Suppressor macrophage (primary cell): ENCODE results near the gene ANO6.
"Not testable (repeated sequence)": the region's sequence is repeated elsewhere in the genome, so short reads cannot be mapped to it uniquely, and the experiment has no call there.

Source experiments
- DNase-seq, 4 experiments: peaks; one replicate each; pipeline ENCODE4 v3.0.0-alpha.2; 2020 to 2022

The ANO6 gene

DNA sequence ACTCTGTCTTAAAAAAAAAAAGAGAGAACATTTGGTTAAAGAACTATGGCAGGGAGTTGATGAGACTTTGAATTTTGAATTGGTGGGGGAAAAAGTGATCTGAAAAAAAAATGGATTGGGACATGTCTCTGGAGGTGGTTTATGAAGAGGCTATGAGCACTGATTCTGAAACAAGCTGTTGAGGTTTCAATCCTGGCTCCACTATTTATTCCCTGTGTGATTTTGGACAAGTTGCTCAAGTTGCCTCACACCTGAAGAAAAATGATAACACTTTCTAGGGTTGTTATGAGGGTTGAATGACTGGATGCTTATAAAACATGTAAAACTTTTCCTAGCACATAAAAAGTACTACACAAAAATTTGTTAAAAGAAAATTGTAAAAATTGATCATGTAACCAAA is 1.8 kb upstream of the ANO6 start:
- DNase-seq, result no peak

DNA sequence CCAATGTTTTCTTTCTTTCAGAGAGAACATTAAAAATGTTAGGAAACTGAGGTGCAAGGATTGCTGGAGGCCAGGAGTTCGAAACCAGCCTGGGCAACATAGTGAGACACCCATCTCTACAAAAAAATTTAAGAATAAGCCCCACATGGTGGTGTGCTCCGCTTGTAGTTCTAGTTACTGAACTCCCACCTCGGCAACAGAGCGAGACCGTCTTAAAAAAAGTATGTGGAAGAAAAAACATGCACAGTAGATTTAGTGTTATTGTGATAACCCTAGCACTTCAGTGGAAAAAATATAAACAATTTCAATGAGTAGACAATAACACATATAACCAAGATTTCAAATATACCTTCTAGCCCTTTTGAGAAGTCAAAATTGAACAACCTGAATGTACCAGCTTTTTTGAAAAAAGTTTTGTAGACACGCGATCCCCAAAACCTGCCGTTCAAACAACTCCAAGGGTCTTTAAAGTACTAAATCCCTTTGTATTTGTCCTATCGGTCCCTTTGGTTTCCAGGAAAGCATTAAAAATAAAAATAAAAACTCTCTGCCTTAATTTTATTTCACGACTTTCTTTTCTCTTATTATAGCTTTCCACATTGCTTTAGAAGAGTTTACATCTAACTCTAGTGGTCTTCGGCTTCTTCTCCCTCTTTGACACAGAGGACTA is 1.0 kb upstream of the ANO6 start:
- DNase-seq, result peak in 2 of 4 experiments; percentile 9 to 39

DNA sequence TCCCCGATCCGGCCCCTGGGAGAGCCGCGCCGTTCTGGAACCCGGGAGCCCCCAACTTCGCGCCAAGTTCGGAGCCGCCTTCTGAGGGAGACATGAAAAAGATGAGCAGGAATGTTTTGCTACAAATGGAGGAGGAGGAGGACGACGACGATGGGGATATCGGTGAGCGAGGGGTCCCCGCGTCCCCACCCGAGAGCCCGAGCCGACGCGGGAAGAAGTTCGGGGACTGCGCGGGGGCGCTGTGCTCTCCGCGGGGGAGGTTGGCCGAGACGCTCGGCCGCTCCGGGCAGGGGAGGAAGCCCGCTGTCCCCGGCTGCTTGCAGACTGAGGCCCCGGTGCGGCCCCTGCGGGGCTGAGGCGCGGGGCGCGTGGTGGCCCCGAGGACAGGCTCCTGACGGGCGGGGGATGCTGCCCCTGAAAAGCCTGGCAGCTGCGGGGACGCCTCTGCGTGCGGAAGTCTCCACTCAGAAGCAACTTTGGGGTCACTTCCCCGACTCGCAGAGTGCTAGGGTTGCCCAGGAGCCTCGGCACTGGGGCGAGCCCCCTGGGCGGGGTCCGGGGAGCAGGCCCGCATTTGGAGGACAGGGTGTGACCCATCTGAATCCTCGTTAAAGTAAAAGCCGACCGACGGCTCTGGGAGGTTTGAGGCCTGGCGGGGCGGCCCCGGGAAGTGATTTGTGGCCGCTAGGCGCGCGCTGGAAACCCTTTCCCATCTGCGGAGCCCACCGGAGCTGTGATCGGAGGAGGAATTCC is 511 bp downstream of the ANO6 start:
- peak; percentile 44 to 79 (median 69) for DNase-seq

DNA sequence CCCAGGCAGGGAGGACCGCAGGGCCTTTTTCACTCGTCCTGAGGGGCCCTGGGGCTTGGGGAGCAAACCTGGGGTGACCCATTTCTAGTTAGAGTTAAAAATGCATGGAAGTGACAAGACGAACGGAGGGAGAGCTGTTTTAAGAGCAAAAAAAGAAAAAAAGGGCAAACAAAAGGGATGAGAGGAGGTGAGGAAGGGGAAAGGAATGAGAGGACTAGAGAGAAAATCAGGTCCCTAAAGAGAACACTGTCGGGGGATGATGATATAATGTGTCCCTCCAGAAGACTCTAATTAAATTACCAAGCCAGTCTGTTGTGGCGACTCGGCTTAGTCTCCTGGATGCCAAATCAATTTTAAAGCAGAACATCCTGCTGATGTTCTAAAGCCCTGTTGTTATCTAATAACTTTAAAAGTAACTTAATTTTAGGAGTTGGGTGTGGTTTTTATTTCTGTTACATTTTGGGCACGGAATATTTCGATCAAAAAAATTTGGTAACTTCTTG is 1.1 kb downstream of the ANO6 start:
- DNase-seq, result no peak

DNA sequence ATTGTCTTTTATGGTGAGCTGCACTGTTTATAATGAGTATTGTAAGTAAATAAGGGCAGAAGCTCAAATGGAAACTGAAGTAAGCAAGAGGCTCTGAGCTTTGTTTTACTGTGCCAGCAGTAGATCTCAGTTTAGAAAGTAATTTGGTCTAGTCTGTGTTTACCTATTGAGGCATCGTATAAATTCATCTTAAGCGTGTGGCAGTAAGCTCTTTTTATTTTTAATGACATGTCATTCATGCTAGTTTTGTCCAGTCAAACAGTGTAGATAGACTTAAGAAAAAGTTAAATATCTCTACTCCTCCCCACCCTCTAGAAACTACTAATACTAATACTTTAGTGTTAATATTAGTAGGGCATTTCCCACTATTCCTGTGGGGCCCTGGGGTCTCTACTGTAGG is 2.0 kb downstream of the ANO6 start:
- DNase-seq, result no peak

DNA sequence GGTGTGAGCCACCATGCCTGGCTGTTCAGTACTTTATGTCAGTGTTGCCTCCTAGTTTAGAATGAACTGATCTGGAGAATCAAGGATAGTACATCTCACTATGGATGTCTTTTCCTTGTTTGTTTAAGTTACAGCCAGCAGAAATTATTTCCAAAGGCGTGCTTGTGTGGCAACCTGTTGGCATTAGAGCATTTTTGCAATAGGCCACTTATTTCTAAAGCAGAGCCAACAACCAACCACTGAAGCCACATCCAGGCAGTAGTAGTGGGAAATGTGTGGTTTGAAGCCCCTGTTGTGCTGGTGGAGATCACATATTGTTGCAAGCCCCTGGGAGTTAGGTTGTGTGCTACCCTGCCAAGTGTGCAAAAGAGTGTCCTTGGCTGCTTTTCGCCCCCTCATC is 3.7 kb downstream of the ANO6 start:
- no peak for DNase-seq

DNA sequence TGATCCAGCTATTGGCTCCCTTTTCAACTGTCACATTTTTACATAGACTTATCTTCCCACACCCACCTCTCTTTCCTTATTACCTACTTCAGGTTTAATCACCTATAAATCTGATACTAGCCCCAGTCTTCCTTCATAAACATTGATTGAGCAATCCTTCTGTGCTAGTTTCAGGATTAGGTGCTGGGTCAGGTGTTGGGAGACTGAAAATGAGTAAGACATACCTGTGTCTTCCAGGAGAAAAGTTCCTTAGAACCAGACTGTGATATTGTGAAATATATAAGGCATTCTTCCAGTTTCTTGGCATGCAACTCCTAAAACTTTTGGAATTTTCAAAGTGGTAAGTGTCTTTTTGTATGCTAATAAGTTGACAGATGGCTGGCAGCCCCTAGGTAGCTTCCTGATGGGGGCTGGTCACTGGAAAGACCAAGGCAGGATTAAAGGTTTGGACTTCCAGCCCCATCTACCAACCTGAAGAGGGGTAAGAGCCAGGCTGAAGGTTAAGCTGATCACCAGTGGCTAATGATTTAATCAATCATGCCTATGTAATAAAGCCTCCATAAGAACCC is 4.6 kb downstream of the ANO6 start:
- DNase-seq, result no peak

DNA sequence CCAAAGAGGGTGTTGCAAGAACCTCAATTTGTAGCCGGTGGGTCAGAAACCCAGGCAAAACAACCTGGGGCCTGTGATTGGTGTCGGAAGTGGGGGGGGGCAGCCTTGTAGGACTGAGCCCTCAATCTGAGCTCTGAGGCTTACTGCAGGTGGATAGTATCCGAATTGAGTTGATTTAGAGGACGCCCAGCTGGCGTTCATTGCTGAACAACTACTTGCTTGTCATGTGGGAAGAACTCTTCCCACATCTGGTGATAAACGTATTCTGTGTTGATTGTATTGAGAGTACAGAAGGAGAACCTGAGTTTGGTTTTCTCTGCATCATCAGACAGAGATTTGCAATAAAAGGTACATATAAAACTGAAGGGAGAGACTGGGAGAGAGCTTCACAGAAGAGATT is 5.1 kb downstream of the ANO6 start:
- DNase-seq, result no peak

DNA sequence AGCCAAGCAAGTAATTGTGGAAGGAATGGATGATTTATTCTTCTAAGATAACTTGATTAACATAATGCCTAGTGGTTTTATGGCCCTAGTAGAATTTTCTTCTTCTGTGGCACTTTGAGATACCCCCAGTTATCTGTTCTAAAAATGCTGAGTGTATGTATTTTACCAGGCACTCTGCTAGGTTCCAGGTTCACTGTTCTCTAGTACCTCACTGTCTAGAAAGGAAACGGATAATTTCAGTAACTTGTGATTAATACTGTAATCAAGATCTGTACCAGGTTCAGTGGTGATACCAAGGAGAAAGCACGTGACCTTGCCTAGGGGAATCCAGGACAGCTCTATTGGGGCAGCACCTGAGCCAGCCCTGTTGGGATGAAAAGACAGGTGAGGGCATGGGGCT is 8.0 kb downstream of the ANO6 start:
- DNase-seq, result no peak

DNA sequence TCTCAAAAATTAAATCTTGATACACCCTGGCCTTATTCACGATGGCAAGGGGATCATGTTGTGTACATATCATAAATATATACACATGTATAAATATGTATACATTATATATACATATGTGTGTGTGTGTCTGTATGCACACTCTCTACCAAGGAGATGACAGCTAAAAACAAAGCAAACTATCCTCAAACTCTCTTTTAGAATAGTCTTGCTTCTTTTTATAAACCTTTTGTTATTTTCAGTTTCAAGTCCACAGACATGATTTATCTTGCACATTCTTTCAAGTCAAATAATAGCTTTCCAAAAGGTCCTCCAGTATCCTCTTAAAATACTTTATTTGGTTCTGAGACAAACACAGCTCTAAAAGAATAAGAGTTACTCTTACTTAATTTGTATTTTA is 8.4 kb downstream of the ANO6 start:
- DNase-seq, result no peak

DNA sequence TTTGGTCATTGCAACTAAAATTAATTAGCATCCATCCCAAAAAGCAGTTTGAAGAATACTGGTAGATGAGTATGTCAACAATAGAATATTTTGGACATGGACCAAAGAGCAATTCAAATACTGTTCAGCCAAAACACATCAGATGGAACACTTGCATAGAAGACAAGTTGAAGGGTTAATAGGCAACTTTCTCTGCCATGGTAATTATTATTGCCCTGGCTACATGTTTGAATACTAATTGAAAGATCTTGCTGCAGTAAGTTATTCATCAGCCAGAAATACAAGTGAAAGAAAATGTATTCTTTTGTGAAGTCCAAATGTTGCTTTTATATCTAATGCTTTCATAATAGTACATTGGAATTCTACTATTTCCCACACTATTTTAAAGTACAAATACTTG is 10.1 kb downstream of the ANO6 start:
- DNase-seq, result no peak

DNA sequence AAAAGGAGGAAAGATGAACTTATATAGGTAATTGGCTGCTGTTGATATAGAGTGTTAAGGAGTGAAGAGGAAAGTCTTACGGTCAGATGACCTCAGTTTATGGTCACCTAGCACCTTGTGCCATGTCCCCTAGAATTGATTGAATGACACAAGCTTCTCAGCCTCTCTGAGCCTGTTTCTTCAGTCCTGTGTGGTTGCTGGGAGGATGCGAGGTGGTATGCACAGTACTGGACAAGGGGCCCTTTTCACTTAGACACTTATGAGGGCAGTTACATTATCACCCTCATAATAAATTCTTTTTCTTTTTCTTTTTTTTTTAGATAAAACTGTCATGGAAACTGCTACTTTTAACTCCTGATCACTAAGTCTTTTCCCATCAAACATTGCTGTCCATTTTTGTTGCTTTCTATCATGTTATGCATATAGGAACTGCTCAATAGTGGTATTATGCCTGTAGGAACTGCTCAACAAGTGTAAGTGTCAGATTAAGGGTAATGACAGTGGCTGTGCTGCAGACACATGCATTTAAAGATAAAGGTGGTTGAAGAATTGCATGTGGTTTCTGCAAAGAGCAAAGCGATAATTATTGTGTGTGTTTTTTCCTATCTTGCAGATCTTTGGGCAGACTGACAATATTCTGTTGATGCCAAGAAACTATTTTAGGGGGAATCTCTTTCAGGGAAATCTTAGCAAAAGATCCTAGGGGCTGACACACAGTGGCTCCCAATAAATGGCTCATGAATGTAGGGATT is 11.6 kb downstream of the ANO6 start:
- DNase-seq, result no peak

DNA sequence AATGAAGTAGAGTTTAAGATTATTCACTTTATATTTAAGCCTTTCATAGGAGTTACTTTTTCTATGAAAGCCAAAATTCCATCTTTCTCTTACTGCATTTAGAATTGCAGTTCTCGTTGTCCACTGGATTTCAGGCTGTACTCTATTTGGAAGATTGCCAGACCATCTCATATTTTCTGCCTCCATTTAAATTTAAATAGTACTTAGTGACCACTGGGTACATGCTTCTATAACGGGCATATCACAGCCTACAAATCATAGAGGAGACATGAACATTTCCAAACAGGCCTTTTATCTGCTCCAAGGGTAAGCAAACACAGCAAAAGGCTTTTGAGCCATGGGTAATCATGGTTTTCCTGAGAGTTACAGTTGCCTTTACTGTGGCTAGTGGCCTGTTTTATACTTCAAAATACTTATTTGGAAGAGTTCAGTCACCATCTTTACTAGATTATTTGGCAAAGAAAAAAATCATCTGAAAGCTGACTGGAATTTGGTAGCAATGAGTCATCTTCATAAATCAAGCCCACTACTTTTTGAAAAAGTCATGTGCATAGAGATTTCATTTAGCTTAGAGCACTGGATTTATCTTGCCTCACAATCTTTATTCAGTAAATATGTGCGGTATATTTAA is 15.7 kb downstream of the ANO6 start:
- no peak for DNase-seq

DNA sequence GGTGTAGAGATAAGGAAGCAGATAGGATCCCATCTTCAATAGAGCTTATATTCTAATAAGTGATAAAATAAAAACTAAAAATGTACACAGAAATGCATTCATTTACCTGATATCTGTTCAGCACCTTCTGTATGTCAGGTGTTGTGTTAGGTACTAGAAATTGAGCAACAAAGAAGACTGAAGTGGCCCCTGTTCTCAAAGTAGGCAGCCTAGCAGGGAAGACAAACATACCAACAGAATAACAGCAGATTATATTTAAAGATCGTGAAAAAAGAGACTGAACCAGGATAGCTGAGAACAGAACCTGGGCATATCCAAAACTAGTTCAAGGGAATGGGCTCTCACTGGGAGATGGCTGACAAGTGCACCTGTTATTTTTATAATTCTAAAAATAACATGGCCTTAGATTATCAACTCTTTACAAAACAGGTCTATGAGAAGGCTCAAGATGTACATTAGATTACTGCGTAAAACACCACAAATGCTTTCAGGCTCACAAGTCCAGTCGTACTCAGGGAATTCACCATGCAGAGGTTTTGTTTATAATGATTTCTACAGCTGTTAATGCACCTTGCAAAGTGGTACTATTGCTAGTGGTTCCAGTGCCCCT is 16.4 kb downstream of the ANO6 start:
- no peak for DNase-seq

DNA sequence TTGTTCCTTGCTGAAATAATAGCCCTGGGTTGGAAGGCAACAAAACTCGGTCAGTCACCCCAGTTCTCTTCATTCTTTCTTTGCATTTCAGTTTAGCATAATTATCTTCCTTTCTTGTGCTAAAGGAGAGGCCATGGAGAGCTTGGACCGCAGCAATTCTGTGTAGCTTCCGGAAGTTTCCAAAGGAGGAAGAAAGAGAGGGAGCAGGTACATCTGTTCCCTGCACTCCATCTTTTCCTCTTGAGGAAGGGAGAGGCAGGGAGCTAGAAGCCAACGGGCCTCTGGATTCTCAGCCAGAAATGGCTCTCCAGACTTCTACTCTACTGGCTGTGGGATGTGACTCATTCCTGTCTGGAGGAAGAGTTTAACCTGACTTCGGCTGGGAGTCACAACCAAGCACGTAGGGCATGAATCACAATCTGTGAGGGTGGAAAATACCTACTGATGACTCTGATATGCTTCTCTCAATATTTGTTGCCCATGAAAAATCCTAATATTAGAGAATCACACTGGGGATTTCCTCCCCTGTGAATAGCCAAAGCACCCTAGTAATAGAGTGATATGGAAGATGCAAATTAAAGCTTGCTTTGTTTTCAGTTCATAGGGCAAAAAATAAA is 17.0 kb downstream of the ANO6 start:
- peak; percentile 26 to 65 (median 46) for DNase-seq

DNA sequence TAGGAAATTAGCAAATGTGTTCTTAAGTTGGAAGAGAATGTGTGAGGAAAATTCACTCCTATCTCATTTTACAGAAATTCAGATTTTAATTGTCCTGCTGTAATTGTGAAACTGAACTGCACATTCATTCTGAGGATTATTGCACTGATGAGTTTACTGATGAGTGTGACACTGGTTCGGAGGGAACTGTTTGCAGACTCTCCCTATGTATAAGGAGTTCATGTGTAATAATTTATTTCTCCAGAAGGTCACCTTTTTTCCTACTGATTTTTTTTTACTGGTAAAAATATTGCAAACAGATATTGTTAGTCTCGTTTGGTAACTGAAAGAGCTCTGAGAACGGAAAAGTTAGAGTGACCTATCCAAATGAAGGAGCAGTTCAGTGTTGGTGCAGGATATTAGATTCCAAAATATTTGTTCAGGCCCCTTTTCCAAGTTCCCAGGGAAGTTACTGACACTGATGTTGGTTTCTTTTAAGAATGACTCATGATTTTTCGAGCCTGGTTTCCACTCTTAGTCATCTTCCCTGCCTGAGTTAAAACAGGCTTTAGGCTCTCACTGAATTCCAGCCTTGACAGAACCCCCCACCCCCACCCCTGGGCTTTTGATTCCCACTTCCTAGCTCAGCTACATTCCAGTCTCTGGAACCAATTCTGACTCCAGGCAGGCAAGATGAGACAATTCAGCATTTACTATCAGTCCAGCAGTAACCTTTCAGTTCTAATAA is 18.4 kb downstream of the ANO6 start:
- peak; percentile 32 to 69 (median 54) for DNase-seq

DNA sequence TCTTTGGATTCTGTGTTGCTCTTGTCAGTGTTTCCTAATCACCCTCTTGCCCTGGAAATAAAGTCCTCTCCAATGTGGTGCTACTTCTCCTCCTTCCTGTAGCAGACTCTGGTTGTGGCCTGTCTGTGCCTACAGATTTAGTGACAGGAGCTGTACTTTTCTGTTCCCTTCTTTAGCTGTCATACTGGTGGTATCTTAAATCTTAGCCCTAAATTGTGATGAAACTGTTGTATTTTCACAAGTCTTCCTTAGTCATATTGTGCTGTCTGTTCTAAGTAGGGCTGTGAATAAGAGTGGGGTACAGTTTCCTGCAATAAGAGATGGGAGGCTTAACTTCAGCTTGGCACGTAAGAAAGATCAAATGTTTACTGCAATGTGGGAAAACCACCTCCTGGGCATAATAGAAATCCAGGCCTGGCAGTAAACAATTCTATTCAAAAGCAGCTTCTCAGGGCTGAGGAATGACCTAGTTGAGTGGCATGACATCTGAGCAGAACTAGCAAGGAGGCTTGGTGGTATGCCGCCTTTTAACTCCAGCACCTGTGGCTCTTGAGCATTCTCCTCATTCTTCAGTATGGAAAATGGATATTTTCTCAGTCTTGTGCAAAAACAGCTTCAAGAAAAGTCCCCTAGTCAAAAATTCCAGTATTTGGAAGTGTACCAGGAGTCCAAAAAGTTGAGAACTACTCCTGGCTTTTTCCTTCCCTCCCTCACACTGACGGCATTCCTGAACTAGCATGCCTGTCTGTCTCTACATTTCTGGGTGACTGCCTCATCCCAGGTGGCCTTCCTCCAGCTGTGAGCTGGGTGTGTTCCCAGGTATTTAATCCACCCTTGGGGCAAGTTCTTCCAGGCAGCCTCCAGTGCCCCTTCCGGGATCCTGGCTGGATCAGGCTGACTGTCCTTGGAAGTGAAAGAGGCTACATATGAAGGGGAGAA is 19.5 kb downstream of the ANO6 start:
- DNase-seq, result peak; percentile 21 to 46 (median 39)

DNA sequence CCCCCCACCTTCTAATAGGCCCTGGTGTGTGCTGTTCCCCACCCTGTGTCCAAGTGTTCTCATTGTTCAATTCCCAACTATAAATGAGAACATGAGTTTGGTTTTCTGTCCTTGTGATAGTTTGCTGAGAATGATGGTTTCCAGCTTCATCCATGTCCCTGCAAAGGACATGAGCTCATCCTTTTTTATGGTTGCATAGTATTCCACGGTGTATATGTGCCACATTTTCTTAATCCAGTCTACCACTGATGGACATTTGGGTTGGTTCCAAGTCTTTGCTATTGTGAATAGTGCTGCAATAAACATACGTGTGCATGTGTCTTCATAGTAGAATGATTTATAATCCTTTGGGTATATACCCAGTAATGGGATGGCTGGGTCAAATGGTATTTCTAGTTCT is 20.5 kb downstream of the ANO6 start:
- DNase-seq, result not testable (repeated sequence)

DNA sequence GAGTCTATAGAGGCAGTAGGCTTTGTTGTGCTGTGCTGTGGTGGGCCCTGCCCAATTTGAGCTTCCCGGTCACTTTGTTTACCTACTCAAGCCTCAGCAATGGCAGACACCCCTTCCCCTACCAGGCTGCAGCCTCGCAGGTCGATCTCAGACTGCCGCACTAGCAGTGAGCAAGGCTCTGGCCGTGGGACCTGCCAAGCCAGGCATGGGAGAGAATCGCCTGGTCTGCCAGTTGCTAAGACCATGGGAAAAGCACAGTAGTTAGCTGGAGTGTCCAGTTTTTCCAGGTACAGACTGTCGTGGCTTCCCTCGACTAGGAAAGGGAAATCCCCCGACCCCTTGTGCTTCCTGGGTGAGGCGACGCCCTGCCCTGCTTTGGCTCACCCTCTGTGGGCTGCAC is 26.3 kb downstream of the ANO6 start:
- no peak for DNase-seq

DNA sequence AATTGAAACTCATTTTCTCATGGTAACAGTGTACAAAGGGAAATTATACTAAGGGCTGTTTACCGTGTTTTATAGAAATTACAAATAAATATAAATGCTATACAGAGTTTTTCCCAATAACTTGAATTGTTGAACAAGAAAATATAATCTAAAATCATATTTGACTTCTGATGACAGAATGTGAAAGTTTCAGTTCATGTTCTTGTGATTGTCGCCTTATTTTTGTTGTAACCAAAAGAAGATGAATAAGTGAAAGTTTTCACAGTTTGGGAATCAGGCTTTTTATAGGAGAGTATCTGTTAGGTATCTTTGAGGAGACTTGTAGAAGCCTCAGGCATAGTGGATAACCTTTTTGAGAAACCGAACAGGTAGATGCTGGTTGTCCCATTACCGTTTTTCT is 28.1 kb downstream of the ANO6 start:
- DNase-seq, result no peak
